ENCODE results near the gene DUOXA2.

The DUOXA2 gene

DNA sequence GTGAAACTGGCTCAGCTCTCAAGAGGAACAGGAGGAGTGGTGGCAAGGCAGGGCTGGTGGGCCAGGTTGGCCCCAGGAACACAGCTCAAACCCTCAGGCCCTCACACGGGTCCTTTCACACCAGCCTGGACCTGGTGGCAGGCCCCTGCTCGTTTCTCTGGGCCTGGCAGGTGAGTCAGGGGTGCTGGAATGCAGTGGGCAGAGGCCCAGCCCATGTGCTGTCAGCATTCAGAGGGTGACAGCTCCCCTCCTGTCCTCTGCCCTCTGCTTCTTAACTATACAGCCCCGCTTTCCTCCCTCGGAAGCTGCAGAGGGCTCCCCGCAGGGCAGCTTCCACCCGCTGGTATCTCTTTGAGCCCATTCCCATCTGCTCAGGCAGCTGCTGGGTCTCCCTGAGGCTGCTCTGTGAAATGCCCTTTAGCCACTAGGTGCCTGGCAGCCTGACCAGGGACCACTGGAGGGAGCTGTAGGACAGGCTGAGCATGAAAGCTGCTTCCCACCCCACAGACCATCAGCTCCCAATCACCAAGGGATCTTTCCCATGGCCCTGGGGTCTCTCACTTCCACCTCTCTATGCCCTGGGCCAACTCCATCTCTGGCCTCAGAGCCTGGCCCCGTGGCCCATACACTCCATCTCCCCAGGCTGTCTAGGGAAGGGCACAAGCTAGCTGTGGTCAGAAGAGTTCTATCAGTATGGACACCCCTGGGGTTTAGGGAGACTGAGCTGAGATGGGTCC is 48.8 kb downstream of the DUOXA2 start:
- peak; percentile 71 for DNase-seq (ENCODE audit: low spot score)

DNA sequence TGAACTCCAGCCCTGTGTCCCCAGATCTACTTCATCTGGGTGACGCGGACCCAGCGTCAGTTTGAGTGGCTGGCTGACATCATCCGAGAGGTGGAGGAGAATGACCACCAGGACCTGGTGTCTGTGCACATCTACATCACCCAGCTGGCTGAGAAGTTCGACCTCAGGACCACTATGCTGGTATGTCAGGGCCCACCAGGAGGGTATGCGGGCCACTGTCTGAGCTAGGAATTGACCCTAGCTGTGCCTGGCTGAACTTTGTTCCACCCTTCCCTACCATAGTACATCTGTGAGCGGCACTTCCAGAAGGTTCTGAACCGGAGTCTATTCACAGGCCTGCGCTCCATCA is 49.4 kb downstream of the DUOXA2 start:
- no peak for DNase-seq (ENCODE audit: low spot score)

DNA sequence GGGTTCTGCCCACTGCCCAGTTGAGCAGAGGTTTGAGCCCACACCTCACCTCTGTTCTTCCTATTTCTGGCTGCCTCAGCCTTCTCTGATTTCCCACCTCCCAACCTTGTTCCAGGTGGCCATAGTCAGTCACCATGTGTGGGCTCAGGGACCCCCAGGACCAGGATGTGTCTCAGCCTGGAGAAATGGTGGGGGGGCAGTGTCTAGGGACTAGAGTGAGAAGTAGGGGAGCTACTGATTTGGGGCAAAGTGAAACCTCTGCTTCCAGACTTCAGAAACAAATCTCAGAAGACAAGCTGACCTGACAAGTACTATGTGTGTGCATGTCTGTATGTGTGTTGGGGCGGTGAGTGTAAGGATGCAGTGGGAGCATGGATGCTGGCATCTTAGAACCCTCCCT is 50.8 kb downstream of the DUOXA2 start:
- no peak for DNase-seq (ENCODE audit: low spot score)

DNA sequence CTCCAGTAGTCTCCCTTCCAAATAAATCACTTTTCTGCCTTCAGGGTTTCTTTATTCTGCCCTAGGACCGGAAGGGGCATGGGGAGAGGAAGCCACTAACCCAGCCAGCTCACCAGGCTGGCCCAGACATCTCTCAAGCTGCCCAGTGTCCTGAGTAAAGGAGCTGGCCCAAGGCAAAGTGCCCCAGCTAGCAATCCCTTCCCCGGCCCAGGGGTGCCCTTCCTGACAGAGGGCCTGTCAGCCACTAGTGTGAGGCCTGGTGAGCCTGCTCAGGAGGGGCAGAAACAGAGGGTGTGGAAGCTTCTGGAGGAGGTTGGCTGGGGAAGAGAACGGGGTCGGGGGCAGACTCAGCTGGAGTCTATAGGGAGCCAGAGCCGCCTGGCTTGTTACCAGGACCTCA is 51.4 kb downstream of the DUOXA2 start:
- no peak for DNase-seq (ENCODE audit: low spot score)

DNA sequence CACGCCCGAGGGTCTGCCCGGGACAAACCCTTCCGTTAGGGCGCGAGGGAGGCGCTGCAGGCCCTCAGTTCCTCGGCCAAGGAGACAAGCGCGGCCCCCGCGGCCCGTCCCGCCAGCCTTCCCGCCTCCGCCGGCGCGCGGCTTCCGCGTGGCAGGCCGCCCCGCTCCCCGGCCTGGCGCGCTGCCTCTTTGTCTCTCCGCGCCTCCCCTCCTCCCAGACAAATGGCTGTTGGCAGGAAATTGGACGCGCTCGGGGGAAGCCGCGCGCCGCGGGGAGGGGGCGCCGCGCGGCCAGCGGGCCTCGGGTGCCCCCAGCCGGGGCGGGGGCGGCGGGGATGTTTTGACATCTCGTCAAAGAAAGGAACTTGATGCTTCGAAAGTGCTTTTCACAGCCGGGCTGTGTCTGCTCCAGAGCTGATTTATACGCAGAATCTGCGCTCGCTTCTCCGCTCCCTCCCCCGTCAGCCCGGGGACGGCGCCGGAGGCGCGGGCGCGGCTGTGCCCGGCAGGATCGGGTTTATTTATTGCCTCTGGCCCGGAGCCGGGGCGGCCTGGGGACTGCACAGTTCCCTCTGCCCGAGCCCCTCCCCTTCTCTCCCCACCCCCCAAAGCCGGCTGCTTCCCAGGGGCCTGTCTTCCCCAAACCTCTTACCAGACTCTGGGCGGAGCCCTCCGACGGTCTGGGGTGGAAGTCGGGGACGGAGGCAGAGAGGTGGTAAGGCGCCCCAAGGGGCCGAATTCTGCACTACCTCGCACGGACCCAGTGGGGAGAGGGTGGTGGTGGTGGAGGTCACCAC is 52.9 kb downstream of the DUOXA2 start:
- DNase-seq (ENCODE audit: low spot score): peak; percentile 71

DNA sequence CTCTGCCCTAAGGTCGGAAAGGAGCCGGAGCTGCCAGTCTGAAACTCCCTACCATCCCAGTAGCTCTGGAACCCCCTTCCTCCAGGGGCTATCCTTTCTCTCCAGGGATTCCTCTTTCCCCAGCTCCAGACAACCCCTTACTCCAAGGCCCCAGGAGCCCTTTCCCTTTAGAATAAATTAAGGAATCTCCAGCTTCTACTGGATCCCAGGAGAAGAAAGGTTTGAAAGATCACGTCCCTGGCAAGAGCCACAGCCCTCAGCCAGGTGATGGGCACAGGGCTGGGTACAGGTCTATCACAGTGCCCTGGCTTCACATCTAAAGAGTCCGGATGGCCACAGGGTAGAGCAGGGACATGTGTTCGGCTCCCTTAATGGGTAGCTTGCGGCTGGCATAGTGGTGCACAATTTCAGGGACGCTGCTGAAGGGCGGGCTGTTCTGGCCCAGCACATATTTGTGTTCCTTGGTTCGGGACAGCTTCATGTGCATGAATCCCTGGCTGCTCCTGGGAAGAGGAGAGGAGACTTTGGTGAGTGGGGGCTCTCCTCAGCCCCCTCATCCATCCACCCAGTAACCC is 53.6 kb downstream of the DUOXA2 start:
- DNase-seq (ENCODE audit: low spot score): no peak
